Measurements from ENCODE around the gene KHDRBS1. TPM values are rescaled to one million over a fixed set of nuclear protein-coding genes. Genes with fewer than 3 reads are reported as not detected.
A peak's percentile ranks its signal among the peaks of the same experiment; 100 is the strongest.

The KHDRBS1 gene
- total and polyA plus RNA-seq, 9 of the 15 experiments (the other 6 are each of a cell fraction or from before 2014, with no cell fraction given): 48.4 to 257 (median 114) TPM

- TF ChIP-seq ZNF280A (IDR thresholded peaks at IDR 0.05; ENCODE audit: low read depth, partially characterized antibody) (no peak), MLLT1 (IDR thresholded peaks at IDR 0.05) (peak in 1 of 2 experiments; percentile 50; a peak in 2 of 4 replicates), SMAD4 (CRISPR knock-in tag; conservative IDR thresholded peaks at IDR 0.05) (peak; percentile 78; the same call in 1 of the 2 replicates), TAF1 (IDR thresholded peaks at IDR 0.05; ENCODE audit: control insufficient read depth, extremely low read depth, insufficient read depth, low read length, severe bottlenecking) (peak; percentile 54), JUN (IDR thresholded peaks at IDR 0.05; ENCODE audit: borderline replicate concordance, low read depth, low read length) (no peak), JUN (CRISPR knock-in tag; IDR thresholded peaks at IDR 0.05; ENCODE audit: borderline replicate concordance) (peak; percentile 10; the same call in 1 of the 2 replicates), CEBPG (CRISPR knock-in tag; IDR thresholded peaks at IDR 0.05) (no peak), CEBPG (tag; conservative IDR thresholded peaks at IDR 0.05 in 1 of 2, IDR thresholded peaks at IDR 0.05 in 1 of 2) (no peak), XRCC5 (IDR thresholded peaks at IDR 0.05; ENCODE audit: low read depth, low read length) (peak; percentile 12; the same call in 1 of the 2 replicates), ETV1 (tag; conservative IDR thresholded peaks at IDR 0.05; ENCODE audit: low read depth) (no peak), ZNF407 (IDR thresholded peaks at IDR 0.05; ENCODE audit: low read depth) (peak; percentile 97), CREB3 (tag; conservative IDR thresholded peaks at IDR 0.05; ENCODE audit: low read depth) (no peak)
These were observed 59.1 kb downstream of the KHDRBS1 start, which contains the start of gene TMEM39B (continued) for GRCh38 chr1:32072622-32073298.

Data from K562 (cell line).